ENCODE data around the gene TEX10. TPM values are rescaled to one million over a fixed set of nuclear protein-coding genes. Genes with fewer than 3 reads are reported as not detected.

The TEX10 gene
- total and polyA plus RNA-seq, 3 donors from 2014 or later = 45.3 to 47.4 (median 45.7) TPM

GRCh38 chr9:100294341-100294740 is 58.4 kb downstream of the TEX10 start:
- no peak overlapping the region for H3K4me3 ChIP-seq
- intact Hi-C loops (cut with DNase I; ENCODE audit: low total_unique reads) = no loop called here
- no peaks in the 10 kb centered on the region for H3K27me3 ChIP-seq
- H3K27ac ChIP-seq = no peak overlapping the region
- no peak for DNase-seq
- 83 to 88% methylated on average over 3 of the region's 3 CpGs for WGBS, 2 donors
- TF ChIP-seq CTCF (IDR thresholded peaks at IDR 0.05) = no peak
- TF ChIP-seq POLR2A (IDR thresholded peaks at IDR 0.05) = no peak
- H3K36me3 ChIP-seq (ENCODE audit: low read depth, missing control alignments) = no peaks in the 10 kb centered on the region
- no peaks in the 10 kb centered on the region for H3K4me1 ChIP-seq
- no peaks in the 10 kb centered on the region for H3K9me3 ChIP-seq

- Histone ChIP-seq H3K4me3 (no peak overlapping the region), H3K4me1 (no peaks in the 10 kb centered on the region), H3K9me3 (no peaks in the 10 kb centered on the region), H3K36me3 (ENCODE audit: low read depth, missing control alignments) (no peaks in the 10 kb centered on the region), H3K27ac (no peak overlapping the region), H3K27me3 (no peaks in the 10 kb centered on the region)
- 94 to 98% methylated on average over 13 of the region's 13 CpGs for WGBS, 2 donors
- intact Hi-C loops (cut with DNase I; ENCODE audit: low total_unique reads) = no loop called here
- no peak for TF ChIP-seq CTCF (IDR thresholded peaks at IDR 0.05)
- TF ChIP-seq POLR2A (IDR thresholded peaks at IDR 0.05) = no peak
- DNase-seq = no peak
Observed at GRCh38 chr9:100292414-100292813, 60.3 kb downstream of the TEX10 start.

- Histone ChIP-seq H3K36me3 (ENCODE audit: low read depth, missing control alignments) (no peaks in the 10 kb centered on the region), H3K4me1 (no peaks in the 10 kb centered on the region), H3K27me3 (no peaks in the 10 kb centered on the region), H3K27ac (no peak overlapping the region), H3K9me3 (no peaks in the 10 kb centered on the region), H3K4me3 (no peak overlapping the region)
- TF ChIP-seq CTCF (IDR thresholded peaks at IDR 0.05) = no peak
- no peak for TF ChIP-seq POLR2A (IDR thresholded peaks at IDR 0.05)
- no peak for DNase-seq
- intact Hi-C loops (cut with DNase I; ENCODE audit: low total_unique reads) = no loop called here
- 98% methylated on average over 4 of the region's 4 CpGs for WGBS, 2 donors
Observed at GRCh38 chr9:100290714-100291113, 62.0 kb downstream of the TEX10 start.

- Histone ChIP-seq H3K4me1 (no peaks in the 10 kb centered on the region), H3K27ac (no peak overlapping the region), H3K27me3 (no peaks in the 10 kb centered on the region), H3K9me3 (no peaks in the 10 kb centered on the region), H3K4me3 (no peak overlapping the region), H3K36me3 (ENCODE audit: low read depth, missing control alignments) (no peaks in the 10 kb centered on the region)
- intact Hi-C loops (cut with DNase I; ENCODE audit: low total_unique reads) = no loop called here
- no peak for TF ChIP-seq CTCF (IDR thresholded peaks at IDR 0.05)
- no peak for TF ChIP-seq POLR2A (IDR thresholded peaks at IDR 0.05)
- no peak for DNase-seq
- WGBS, 2 donors = 95 to 97% methylated on average over 5 of the region's 5 CpGs
Observed at GRCh38 chr9:100287186-100287585, 65.6 kb downstream of the TEX10 start.

- WGBS, 2 donors = 95 to 97% methylated on average over 6 of the region's 6 CpGs
- H3K4me3 ChIP-seq = no peak overlapping the region
- H3K27ac ChIP-seq = no peak overlapping the region
- H3K9me3 ChIP-seq = no peaks in the 10 kb centered on the region
- no peak for TF ChIP-seq CTCF (IDR thresholded peaks at IDR 0.05)
- TF ChIP-seq POLR2A (IDR thresholded peaks at IDR 0.05) = no peak
- H3K4me1 ChIP-seq = no peaks in the 10 kb centered on the region
- DNase-seq = no peak
- H3K27me3 ChIP-seq = no peaks in the 10 kb centered on the region
- intact Hi-C loops (cut with DNase I; ENCODE audit: low total_unique reads) = no loop called here
- no peaks in the 10 kb centered on the region for H3K36me3 ChIP-seq (ENCODE audit: low read depth, missing control alignments)
Observed at GRCh38 chr9:100286257-100286656, 66.5 kb downstream of the TEX10 start.
